A549 (cell line): ENCODE measurements around the gene GLRA3. TPM values are rescaled to one million over a fixed set of nuclear protein-coding genes. Genes with fewer than 3 reads are reported as not detected.

Experiments used
- ATAC-seq, 2 experiments: fragments of 200-7000 bp in 1 of 2; fragments of >200 bp in 1 of 2; cut with Nextera tagmentation in 1 of 2; cut with Tn5 transposase in 1 of 2; 3 replicates each; pipeline versions ENCODE4 v1.8.0 to v1.9.1; 2018 to 2020; ENCODE audit warnings: mild to moderate bottlenecking in 1 of 2, moderate library complexity in 1 of 2
- CTCF ChIA-PET: fragments of 300-600 bp; sonication (Branson Sonifier 250); formaldehyde crosslinking; extraction: SDS; loops from one replicate; lab custom pipeline; 2021; ENCODE audit warnings: antibody characterized with exemption, inconsistent platforms; lab: Yijun Ruan, JAX
- POLR2A ChIA-PET: fragments of 350-600 bp; formaldehyde crosslinking; extraction: SDS; loops from one replicate; lab custom pipeline; 2021; ENCODE audit warnings: antibody characterized with exemption, inconsistent platforms; lab: Yijun Ruan, JAX
- DNase-seq, 2 experiments: peaks; one replicate each; pipeline versions ENCODE4 v3.0.0 to v3.0.0-alpha.2; 2011 to 2016; ENCODE audit warnings: low read depth in 1 of 2, low spot score in 1 of 2
- FAIRE-seq: peaks from 2 replicates; lab custom pipeline; 2011; peaks lifted over from hg19 to GRCh38; lab: Jason Lieb, UNC
- H3K27ac ChIP-seq, 2 experiments: fragments of >200 bp; sonication (Bioruptor Twin); formaldehyde crosslinking; 3 replicates each; pipeline ENCODE4 v1.5.1; 2016 to 2017
- H3K4me1 ChIP-seq: fragments of >200 bp; sonication (Bioruptor Twin); formaldehyde crosslinking; 3 replicates; pipeline ENCODE4 v1.6.1; 2016
- H3K4me2 ChIP-seq: fragments of >200 bp; sonication (Bioruptor Twin); formaldehyde crosslinking; 3 replicates; pipeline ENCODE4 v1.6.1; 2016
- H3K4me3 ChIP-seq: fragments of >200 bp; sonication (Bioruptor Twin); formaldehyde crosslinking; 3 replicates; pipeline ENCODE4 v1.5.1; 2016
- H3K9me3 ChIP-seq: fragments of >200 bp; sonication (Bioruptor Twin); formaldehyde crosslinking; 3 replicates; pipeline ENCODE4 v1.6.1; 2016
- ATOH8 ChIP-seq: fragments of 250-450 bp; sonication (Bioruptor Pico); IDR thresholded peaks from 2 replicates; pipeline ENCODE4 v1.5.0; 2020; ENCODE audit warnings: low read depth, mild to moderate bottlenecking, moderate library complexity
- BCL3 ChIP-seq: fragments of >200 bp; sonication (Bioruptor Twin); formaldehyde crosslinking; IDR thresholded peaks from 3 replicates; pipeline ENCODE4 v1.6.1; 2016
- CEBPB ChIP-seq, 2 experiments: fragments of >200 bp in 1 of 2; sonication (Bioruptor Twin) in 1 of 2; formaldehyde crosslinking in 1 of 2; IDR thresholded peaks; 2 replicates each; pipeline ENCODE4 v1.6.1; 2012 to 2016
- CHD4 ChIP-seq: fragments of 200-600 bp; sonication (generic); IDR thresholded peaks from 2 replicates; pipeline ENCODE4 v1.6.1; 2016; ENCODE audit warnings: antibody characterized with exemption, mild to moderate bottlenecking, borderline replicate concordance
- CTCF ChIP-seq: fragments of >200 bp; sonication (Bioruptor Twin); formaldehyde crosslinking; IDR thresholded peaks from 3 replicates; pipeline ENCODE4 v1.5.1; 2016
- E2F6 ChIP-seq: IDR thresholded peaks from 2 replicates; pipeline ENCODE4 v1.6.1; 2012; ENCODE audit warnings: low read depth, borderline replicate concordance
- EHF ChIP-seq: fragments of 250-450 bp; sonication (Bioruptor Pico); IDR thresholded peaks from 2 replicates; pipeline ENCODE4 v1.5.0; 2020; ENCODE audit warnings: mild to moderate bottlenecking
- FOSL2 ChIP-seq, 2 experiments: fragments of 450-650 bp in 1 of 2; fragments of >200 bp in 1 of 2; sonication (Bioruptor Twin) in 1 of 2; formaldehyde crosslinking; IDR thresholded peaks; 2 replicates each; pipeline versions ENCODE4 v1.5.0 to v1.6.1; 2016 to 2020; ENCODE audit warnings: mild to moderate bottlenecking in 1 of 2, moderate library complexity in 1 of 2
- HMGXB4 ChIP-seq: fragments of 250-450 bp; sonication (Bioruptor Pico); IDR thresholded peaks from 2 replicates; pipeline ENCODE4 v1.5.0; 2021; ENCODE audit warnings: mild to moderate bottlenecking, moderate library complexity, borderline replicate concordance
- HOXB5 ChIP-seq: fragments of 250-450 bp; sonication (Bioruptor Pico); IDR thresholded peaks from 2 replicates; pipeline ENCODE4 v1.5.0; 2020; ENCODE audit warnings: mild to moderate bottlenecking, moderate library complexity
- JUN ChIP-seq, 2 experiments: fragments of >200 bp; sonication (Bioruptor Twin); formaldehyde crosslinking; IDR thresholded peaks; 2 replicates in 1 of 2; 3 replicates in 1 of 2; pipeline ENCODE4 v1.6.1; 2016 to 2017
- KDM5A ChIP-seq: fragments of 200-600 bp; sonication (generic); IDR thresholded peaks from 2 replicates; pipeline ENCODE4 v1.6.1; 2016; ENCODE audit warnings: antibody characterized with exemption, mild to moderate bottlenecking
- NPAS2 ChIP-seq: fragments of 250-450 bp; sonication (Bioruptor Pico); IDR thresholded peaks from 2 replicates; pipeline ENCODE4 v1.8.0; 2022; ENCODE audit warnings: mild to moderate bottlenecking, moderate library complexity, borderline replicate concordance
- PHF8 ChIP-seq: fragments of 200-600 bp; sonication (generic); IDR thresholded peaks from 2 replicates; pipeline ENCODE4 v1.6.1; 2016; ENCODE audit warnings: low read depth, mild to moderate bottlenecking, antibody characterized with exemption, moderate library complexity, borderline replicate concordance
- RAD21 ChIP-seq, 2 experiments: fragments of >200 bp in 1 of 2; sonication (Bioruptor Twin) in 1 of 2; formaldehyde crosslinking in 1 of 2; IDR thresholded peaks in 1 of 2; conservative IDR thresholded peaks in 1 of 2; 2 replicates in 1 of 2; 3 replicates in 1 of 2; pipeline ENCODE4 v1.6.1; 2012 to 2018; ENCODE audit warnings: inconsistent platforms in 1 of 2
- RCOR1 ChIP-seq: fragments of 150-350 bp; IDR thresholded peaks from 2 replicates; pipeline ENCODE4 v1.6.1; 2014; ENCODE audit warnings: antibody characterized with exemption, low read length, low read depth
- RFX5 ChIP-seq: fragments of 450-650 bp; IDR thresholded peaks from 2 replicates; pipeline ENCODE4 v1.7.1; 2014; ENCODE audit warnings: antibody characterized with exemption, mild to moderate bottlenecking, moderate library complexity
- RNF2 ChIP-seq: fragments of 200-600 bp; sonication (generic); IDR thresholded peaks from 2 replicates; pipeline ENCODE4 v1.6.1; 2016; ENCODE audit warnings: low read depth, mild to moderate bottlenecking, antibody characterized with exemption, moderate library complexity, borderline replicate concordance
- SMC3 ChIP-seq: fragments of >200 bp; sonication (Bioruptor Twin); formaldehyde crosslinking; IDR thresholded peaks from 3 replicates; pipeline ENCODE4 v1.6.1; 2018; ENCODE audit warnings: inconsistent platforms
- USF2 ChIP-seq: fragments of 450-650 bp; IDR thresholded peaks from 2 replicates; pipeline ENCODE4 v1.6.1; 2014; ENCODE audit warnings: antibody characterized with exemption
- ZFP36 ChIP-seq: fragments of 450-650 bp; IDR thresholded peaks from 2 replicates; pipeline ENCODE4 v1.6.1; 2014; ENCODE audit warnings: borderline replicate concordance; ENCODE audit not compliant: partially characterized antibody
- ZNF302 ChIP-seq: fragments of 250-450 bp; sonication (Bioruptor Pico); IDR thresholded peaks from 2 replicates; pipeline ENCODE4 v1.9.0; 2021; ENCODE audit warnings: inconsistent platforms, mild to moderate bottlenecking, moderate library complexity
- WGBS: methylation state at CpG from one replicate; pipeline ENCODE4 v1.1.6; 2017; ENCODE audit errors: missing lambda C conversion rate; 5-methylcytosine and 5-hydroxymethylcytosine counted together
- polyA plus RNA-seq, 4 experiments: library from polyadenylated mRNA; depleted of rRNA in 3 of 4; stranded (reverse); fragments of >200 nt; fragmentation: RNase III in 1 of 4; extraction: RNeasy Plus Mini Kit Qiagen cat#74134 plus additional on column Dnase treatment in 1 of 4; gene quantifications; 2 replicates in 3 of 4; 3 replicates in 1 of 4; pipeline ENCODE4 v1.2.3, GENCODE V29; 2011 to 2017

Gene GLRA3
- polyA plus RNA-seq, 2 of the 4 experiments (the other 2 are of a cell fraction): 0.01 to 0.04 TPM

- Histone ChIP-seq H3K4me2 (no peak overlapping the region), H3K4me1 (peaks cover 21% of the 10 kb centered on the region), H3K9me3 (no peaks in the 10 kb centered on the region), H3K27ac (peak overlapping the region in 1 of 2 experiments; percentile 68; a peak in 2 of 6 replicates), H3K4me3 (no peak overlapping the region)
- CTCF ChIA-PET: no interaction called here
- DNase-seq (no peak), FAIRE-seq (no peak), ATAC-seq (no peak)
- WGBS: 84% methylated on average over 2 of the region's 2 CpGs
- TF ChIP-seq HMGXB4 (CRISPR knock-in tag) (no peak), RNF2 (no peak), KDM5A (no peak), CEBPB (IDR thresholded peaks at IDR 0.05) (no peak), USF2 (no peak), PHF8 (no peak), RCOR1 (no peak), NPAS2 (no peak), CTCF (no peak), ATOH8 (CRISPR knock-in tag) (no peak), HOXB5 (CRISPR knock-in tag) (no peak), BCL3 (no peak), RFX5 (no peak), ZFP36 (no peak), E2F6 (no peak), ZNF302 (CRISPR knock-in tag) (no peak), EHF (CRISPR knock-in tag) (no peak), CHD4 (no peak)
- TF ChIP-seq, all 56 proteins: peak for 0
- POLR2A ChIA-PET: no interaction called here
Observed at GRCh38 chr4:174629265-174629664, 199.8 kb downstream of the GLRA3 start.

GRCh38 chr4:174628191-174628590, 200.9 kb downstream of the GLRA3 start:
- POLR2A ChIA-PET: no interaction called here
- no peak overlapping the region for H3K27ac ChIP-seq
- DNase-seq: no peak
- no peaks in the 10 kb centered on the region for H3K9me3 ChIP-seq
- TF ChIP-seq JUN (IDR thresholded peaks at IDR 0.05): no peak
- no peak for TF ChIP-seq RAD21 (conservative IDR thresholded peaks at IDR 0.05 in 1 of 2, IDR thresholded peaks at IDR 0.05 in 1 of 2)
- no peak for TF ChIP-seq ZFP36
- no peak for TF ChIP-seq FOSL2 (IDR thresholded peaks at IDR 0.05)
- no peak for TF ChIP-seq FOSL2 (CRISPR knock-in tag; IDR thresholded peaks at IDR 0.05)
- TF ChIP-seq SMC3: no peak
- TF ChIP-seq BCL3: no peak
- TF ChIP-seq, all 56 proteins: peak for 0
- CTCF ChIA-PET: no interaction called here
- ATAC-seq: no peak
- no peak overlapping the region for H3K4me2 ChIP-seq
- peaks cover 15% of the 10 kb centered on the region for H3K4me1 ChIP-seq
- WGBS: 93% methylated on average over 7 of the region's 7 CpGs
- no peak overlapping the region for H3K4me3 ChIP-seq
- FAIRE-seq: no peak
